Esophagus (tissue), 2 donors: ENCODE results near the gene SOX10. TPM values are rescaled to one million over a fixed set of nuclear protein-coding genes. Genes with fewer than 3 reads are reported as not detected.
"Not testable (repeated sequence)": the region's sequence is repeated elsewhere in the genome, so short reads cannot be mapped to it uniquely, and the experiment has no call there.

Source experiments
- H3K27ac ChIP-seq, 2 donors: one replicate each; pipeline ENCODE4 v1.5.1; 2013; ENCODE audit warnings: low read depth in 2 of 2, mild to moderate bottlenecking in 2 of 2, inconsistent platforms in 1 of 2, low read length in 1 of 2, moderate library complexity in 1 of 2
- H3K27me3 ChIP-seq, 2 donors: one replicate each; pipeline ENCODE4 v1.6.1; 2013; ENCODE audit warnings: low read length in 2 of 2, control low read depth in 1 of 2, mild to moderate bottlenecking in 1 of 2; ENCODE audit not compliant: insufficient read depth in 2 of 2, control insufficient read depth in 1 of 2
- H3K36me3 ChIP-seq, 2 donors: one replicate each; pipeline ENCODE4 v1.6.1; 2013; ENCODE audit warnings: low read length in 1 of 2; ENCODE audit not compliant: control insufficient read depth in 2 of 2, insufficient read depth in 2 of 2
- H3K4me1 ChIP-seq, 2 donors: one replicate each; pipeline ENCODE4 v1.6.1; 2013; ENCODE audit warnings: low read length in 1 of 2; ENCODE audit not compliant: control insufficient read depth in 2 of 2, insufficient read depth in 2 of 2
- H3K4me3 ChIP-seq, 2 donors: one replicate each; pipeline ENCODE4 v1.5.1; 2013; ENCODE audit warnings: low read length in 2 of 2, mild to moderate bottlenecking in 2 of 2, low read depth in 1 of 2, moderate library complexity in 1 of 2
- H3K9me3 ChIP-seq, 2 donors: one replicate each; pipeline ENCODE4 v1.6.1; 2013; ENCODE audit warnings: mild to moderate bottlenecking in 2 of 2, low read depth in 1 of 2, low read length in 1 of 2, moderate library complexity in 1 of 2; ENCODE audit not compliant: control insufficient read depth in 2 of 2, insufficient read depth in 1 of 2
- WGBS, 2 donors: extraction: QIAGEN DNeasy Blood & Tissue Kit; methylation state at CpG; one replicate each; pipeline ENCODE4 v1.1.7; 2013; 5-methylcytosine and 5-hydroxymethylcytosine counted together
- polyA plus RNA-seq, 2 donors: library from polyadenylated mRNA; stranded (reverse); fragments of 200-250 nt; gene quantifications; one replicate each; pipeline ENCODE4 v1.2.3, GENCODE V29; 2013
- donor health status: healthy with polysubstance abuse.
- donor health status: Bipolar disorder and iron deficiency.

Gene SOX10
- polyA plus RNA-seq, 2 donors = 0.63 to 0.99 TPM

- no peaks in the 10 kb centered on the region for H3K27me3 ChIP-seq
- H3K27ac ChIP-seq = no peak overlapping the region
- H3K36me3 ChIP-seq = peaks cover 4 to 25% of the 10 kb centered on the region in 2 donors
- H3K4me3 ChIP-seq = no peak overlapping the region
- H3K9me3 ChIP-seq = no peaks in the 10 kb centered on the region
- WGBS, 2 donors = 84 to 85% methylated on average over 14 of the region's 14 CpGs
- no peaks in the 10 kb centered on the region for H3K4me1 ChIP-seq
Measured at GRCh38 chr22:37967637-37968451, 16.5 kb downstream of the SOX10 start.

DNA sequence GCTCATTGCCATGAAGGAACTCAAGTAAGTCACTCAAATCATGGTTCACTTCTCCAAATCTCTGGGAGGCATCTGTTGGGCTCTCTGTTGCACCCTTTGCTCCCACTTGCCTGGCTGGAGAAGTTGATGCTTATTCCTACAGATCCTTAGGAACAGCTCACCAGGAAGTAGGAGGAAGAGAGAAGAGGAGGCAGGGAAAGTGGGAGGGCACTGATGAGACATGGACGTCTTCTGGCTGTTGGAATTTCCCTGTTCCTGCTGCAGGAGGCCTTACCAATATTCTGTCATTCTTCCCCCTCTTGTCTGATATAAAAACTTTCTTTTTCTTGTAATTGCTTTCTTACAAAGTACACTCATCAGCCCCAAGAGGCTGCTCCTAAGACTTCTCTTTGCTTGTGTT lies 17.2 kb downstream of the SOX10 start:
- peaks cover 4 to 27% of the 10 kb centered on the region in 2 donors for H3K36me3 ChIP-seq
- no peaks in the 10 kb centered on the region for H3K9me3 ChIP-seq
- WGBS, 2 donors = 45 to 63% methylated on average over 1 of the region's 1 CpG
- H3K4me1 ChIP-seq = no peaks in the 10 kb centered on the region
- no peaks in the 10 kb centered on the region for H3K27me3 ChIP-seq
- H3K4me3 ChIP-seq = no peak overlapping the region
- H3K27ac ChIP-seq = no peak overlapping the region

DNA sequence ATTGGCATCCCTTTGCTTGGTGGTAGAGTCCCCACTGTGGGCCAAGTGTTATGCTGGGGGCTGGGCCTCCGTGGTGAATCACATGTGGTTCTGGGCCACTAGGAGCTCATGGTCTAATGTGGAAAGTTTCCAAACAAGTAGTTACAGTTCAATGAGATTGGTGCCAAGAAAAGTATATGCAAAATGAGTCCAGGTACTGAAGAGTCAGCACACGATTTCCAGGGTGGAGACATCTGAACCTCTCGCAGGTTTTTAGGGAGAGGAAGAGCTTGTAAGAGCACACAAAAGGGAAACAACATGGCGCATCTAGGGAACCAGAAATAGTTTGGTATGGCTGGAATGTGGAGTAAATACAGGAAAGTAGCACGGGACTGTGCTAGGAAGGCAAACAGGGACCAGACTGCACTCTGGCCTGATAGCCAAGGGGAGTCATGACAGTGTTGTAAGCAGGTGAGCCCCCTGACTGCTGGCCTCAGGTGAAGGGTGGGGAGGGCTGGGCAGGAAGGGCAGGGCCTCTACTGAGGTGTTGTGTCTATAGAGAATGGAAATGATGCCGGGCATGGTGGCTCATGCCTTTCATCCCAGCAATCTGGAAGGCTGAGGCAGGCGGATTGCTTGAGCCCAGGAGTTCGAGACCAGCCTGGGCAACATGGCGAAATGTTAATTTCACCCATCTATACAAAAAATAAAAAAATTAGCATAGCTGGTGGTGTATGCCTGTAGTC lies 18.3 kb downstream of the SOX10 start:
- Histone ChIP-seq H3K27me3 (no peaks in the 10 kb centered on the region), H3K36me3 (peaks cover 7 to 35% of the 10 kb centered on the region in 2 donors), H3K9me3 (no peaks in the 10 kb centered on the region), H3K4me1 (no peaks in the 10 kb centered on the region), H3K27ac (no peak overlapping the region), H3K4me3 (no peak overlapping the region)
- WGBS, 2 donors = 76% methylated on average over 9 of the region's 9 CpGs

DNA sequence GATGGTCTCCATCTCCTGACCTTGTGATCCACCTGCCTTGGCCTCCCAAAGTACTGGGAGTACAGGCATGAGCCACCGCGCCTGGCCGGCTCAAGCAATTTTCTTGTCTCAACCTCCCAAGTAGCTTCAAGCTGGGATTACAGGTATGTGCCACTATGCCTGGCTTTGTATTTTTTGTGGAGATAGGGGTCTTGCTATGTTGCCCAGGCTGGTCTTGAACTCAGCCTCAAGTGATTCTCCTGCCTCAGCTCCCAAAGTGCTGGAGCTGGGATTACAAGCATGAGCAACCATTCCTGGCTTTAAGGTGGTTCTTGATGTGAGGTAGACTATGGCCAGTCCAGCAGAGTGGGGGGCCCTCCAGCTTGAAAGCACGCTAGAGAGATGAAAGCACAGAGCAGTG lies 23.3 kb downstream of the SOX10 start:
- no peaks in the 10 kb centered on the region for H3K9me3 ChIP-seq
- no peaks in the 10 kb centered on the region for H3K27me3 ChIP-seq
- WGBS, 2 donors = 98 to 99% methylated on average over 4 of the region's 4 CpGs
- no peak overlapping the region for H3K27ac ChIP-seq
- H3K4me3 ChIP-seq = no peak overlapping the region
- H3K36me3 ChIP-seq = peaks cover 31 to 37% of the 10 kb centered on the region in 2 donors
- H3K4me1 ChIP-seq = no peaks in the 10 kb centered on the region

- no peaks in the 10 kb centered on the region for H3K27me3 ChIP-seq
- no peak overlapping the region for H3K27ac ChIP-seq
- no peak overlapping the region for H3K4me3 ChIP-seq
- H3K9me3 ChIP-seq = no peaks in the 10 kb centered on the region
- WGBS, 2 donors = 96 to 98% methylated on average over 18 of the region's 18 CpGs
- peaks cover 3 to 4% of the 10 kb centered on the region in 2 donors for H3K4me1 ChIP-seq
- H3K36me3 ChIP-seq = peaks cover 31 to 35% of the 10 kb centered on the region in 2 donors
Measured at GRCh38 chr22:37959231-37959825, 25.0 kb downstream of the SOX10 start.

GRCh38 chr22:37957232-37957631 lies 27.1 kb downstream of the SOX10 start:
- Histone ChIP-seq H3K4me1 (peaks cover 7 to 8% of the 10 kb centered on the region in 2 donors), H3K4me3 (no peak overlapping the region), H3K36me3 (peaks cover 31 to 33% of the 10 kb centered on the region in 2 donors), H3K27me3 (no peaks in the 10 kb centered on the region), H3K27ac (no peak overlapping the region), H3K9me3 (no peaks in the 10 kb centered on the region)
- 83 to 88% methylated on average over 4 of the region's 4 CpGs for WGBS, 2 donors

DNA sequence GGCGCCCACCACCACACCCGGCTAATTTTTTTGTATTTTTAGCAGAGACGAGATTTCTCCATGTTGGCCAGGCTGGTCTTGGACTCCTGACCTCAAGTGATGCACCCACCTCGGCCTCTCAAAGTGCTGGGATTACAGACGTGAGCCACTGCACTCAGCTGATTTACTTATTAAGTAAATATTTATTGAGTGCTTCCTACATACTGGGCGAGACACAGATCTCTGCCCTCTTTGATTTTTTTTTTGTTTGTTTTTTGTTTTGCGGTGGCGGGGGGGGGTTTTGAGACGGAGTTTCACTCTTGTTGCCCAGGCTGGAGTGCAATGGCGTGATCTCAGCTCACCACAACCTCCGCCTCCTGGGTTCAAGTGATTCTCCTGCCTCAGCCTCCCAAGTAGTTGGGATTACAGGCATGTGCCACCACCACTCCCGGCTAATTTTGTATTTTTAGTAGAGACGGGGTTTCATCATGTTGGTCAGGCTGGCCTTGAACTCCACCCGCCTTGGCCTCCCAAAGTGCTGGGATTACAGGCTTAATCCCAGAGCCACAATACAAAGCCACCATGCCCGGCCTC lies 28.4 kb downstream of the SOX10 start:
- peaks cover 24 to 28% of the 10 kb centered on the region in 2 donors for H3K36me3 ChIP-seq
- H3K4me3 ChIP-seq, H3K9me3 ChIP-seq, H3K27me3 ChIP-seq, H3K4me1 ChIP-seq, H3K27ac ChIP-seq: not testable (repeated sequence)
- WGBS, 2 donors = 81 to 85% methylated on average over 15 of the region's 15 CpGs

GRCh38 chr22:37954686-37955085 lies 29.7 kb downstream of the SOX10 start:
- 64 to 65% methylated on average over 4 of the region's 4 CpGs for WGBS, 2 donors
- Histone ChIP-seq H3K36me3 (peaks cover 22 to 23% of the 10 kb centered on the region in 2 donors), H3K9me3 (no peaks in the 10 kb centered on the region), H3K27me3 (no peaks in the 10 kb centered on the region), H3K27ac (no peak overlapping the region), H3K4me3 (peak overlapping the region in 1 of 2 donors; percentile 71), H3K4me1 (peaks cover 7 to 8% of the 10 kb centered on the region in 2 donors)

DNA sequence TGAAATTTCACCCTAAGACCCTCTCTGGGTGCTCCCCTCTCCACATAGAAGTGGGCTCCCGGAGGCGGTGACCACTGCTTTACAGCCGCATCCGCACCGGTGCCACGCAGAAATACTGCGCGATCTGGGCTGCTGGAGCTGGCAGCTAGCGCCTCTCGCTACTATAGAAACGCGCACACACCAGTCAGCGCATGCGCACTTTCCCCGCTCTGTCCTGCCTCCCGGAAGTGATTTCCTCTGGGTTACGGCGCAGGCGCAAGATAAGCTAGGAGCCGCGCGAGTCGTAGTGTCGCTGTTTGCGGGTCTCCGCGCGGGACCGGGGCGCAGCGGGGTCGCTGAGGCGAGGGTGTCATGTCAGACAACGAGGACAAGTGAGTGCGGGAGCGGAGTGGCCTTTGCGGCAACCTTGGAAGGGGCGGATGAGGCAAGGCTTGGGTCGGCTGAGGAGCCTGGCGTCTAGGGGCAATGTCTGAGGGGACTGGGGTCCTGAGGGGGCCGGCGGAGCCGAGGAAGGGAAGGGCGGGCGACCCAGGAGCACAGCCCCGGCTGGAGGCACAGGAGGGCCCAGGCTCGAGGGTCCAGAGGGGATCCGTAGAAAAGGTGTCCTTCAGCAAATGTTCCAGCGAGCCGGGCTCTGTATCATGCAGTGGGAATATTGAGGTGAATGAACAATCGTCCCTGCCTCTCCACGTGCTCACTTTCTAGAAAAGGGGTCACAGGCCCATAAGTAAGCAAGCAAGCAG lies 30.7 kb downstream of the SOX10 start, which contains the start of the genes C22orf23 and POLR2F:
C22orf23 (minus strand) TSS at position 165 of the 743 bp plus-strand sequence. CDS start 452 bp downstream, outside the sequence.
POLR2F (plus strand) TSS at position 263 of the 743 bp plus-strand sequence; CDS start at position 352, 89 bp downstream.
- peak within 1 kb of the TSS; percentile 71 to 94 for H3K4me3 ChIP-seq
- WGBS, 2 donors = 1% methylated on average over 52 of the region's 52 CpGs
- no peaks in the 10 kb centered on the region for H3K27me3 ChIP-seq
- peaks cover 7 to 8% of the 10 kb centered on the region in 2 donors for H3K4me1 ChIP-seq
- H3K27ac ChIP-seq = peak within 1 kb of the TSS; percentile 51 to 60
- H3K9me3 ChIP-seq = no peaks in the 10 kb centered on the region
- H3K36me3 ChIP-seq = peaks cover 15 to 16% of the 10 kb centered on the region in 2 donors
